Measurements from ENCODE around the gene TRIM43.
"Not testable (repeated sequence)": the region's sequence is repeated elsewhere in the genome, so short reads cannot be mapped to it uniquely, and the experiment has no call there.

TRIM43 gene

GRCh38 chr2:95642360-95642759 is 50.6 kb downstream of the TRIM43 start:
- not testable (repeated sequence) for DNase-seq

- DNase-seq, result not testable (repeated sequence)
Observed at GRCh38 chr2:95642951-95643350, 51.1 kb downstream of the TRIM43 start.

GRCh38 chr2:95645312-95645711 is 53.5 kb downstream of the TRIM43 start:
- not testable (repeated sequence) for DNase-seq

GRCh38 chr2:95646274-95646994 is 54.6 kb downstream of the TRIM43 start:
- not testable (repeated sequence) for DNase-seq

- not testable (repeated sequence) for DNase-seq
Observed at GRCh38 chr2:95648894-95649544, 57.2 kb downstream of the TRIM43 start.

Data from CD4-positive, alpha-beta T cell treated with Interferon alpha-2 for 1 hour (primary cell).